Astrocyte (in vitro differentiated cells and primary cell): ENCODE results near the gene RAB3IL1. TPM values are rescaled to one million over a fixed set of nuclear protein-coding genes. Genes with fewer than 3 reads are reported as not detected.

Source experiments
- DNase-seq: peaks from one replicate; pipeline ENCODE4 v3.0.0-alpha.2; 2010; ENCODE audit warnings: low read depth
- FAIRE-seq: peaks from 2 replicates; lab custom pipeline; 2011; peaks lifted over from hg19 to GRCh38; lab: Jason Lieb, UNC
- H2AFZ ChIP-seq: 2 replicates; pipeline ENCODE4 v1.6.0; 2012; ENCODE audit warnings: low read depth, low read length, inconsistent platforms
- H3K27ac ChIP-seq: 2 replicates; pipeline ENCODE4 v1.5.1; 2011; ENCODE audit warnings: low read depth, low read length, inconsistent platforms
- H3K27me3 ChIP-seq: 2 replicates; pipeline ENCODE4 v1.6.0; 2011; ENCODE audit warnings: low read length, inconsistent platforms; ENCODE audit not compliant: insufficient read depth
- H3K36me3 ChIP-seq: 2 replicates; pipeline ENCODE4 v1.5.1; 2011; ENCODE audit warnings: low read length, inconsistent platforms; ENCODE audit not compliant: insufficient read depth
- H3K4me1 ChIP-seq: 2 replicates; pipeline ENCODE4 v1.5.1; 2011; ENCODE audit warnings: low read length, inconsistent platforms; ENCODE audit not compliant: insufficient read depth
- H3K4me2 ChIP-seq: 2 replicates; pipeline ENCODE4 v1.6.0; 2012; ENCODE audit warnings: low read length, inconsistent platforms
- H3K4me3 ChIP-seq: 2 replicates; pipeline ENCODE4 v1.5.1; 2011; ENCODE audit warnings: low read depth, mild to moderate bottlenecking, low read length, inconsistent platforms; ENCODE audit not compliant: insufficient read depth
- H3K79me2 ChIP-seq: 2 replicates; pipeline ENCODE4 v1.6.0; 2012; ENCODE audit warnings: mild to moderate bottlenecking, low read length, inconsistent platforms; ENCODE audit not compliant: insufficient read depth
- H3K9ac ChIP-seq: 2 replicates; pipeline ENCODE4 v1.6.0; 2012; ENCODE audit warnings: mild to moderate bottlenecking, low read length, inconsistent platforms
- H3K9me3 ChIP-seq: 2 replicates; pipeline ENCODE4 v1.5.1; 2012; ENCODE audit warnings: low read depth, mild to moderate bottlenecking, low read length, inconsistent platforms; ENCODE audit not compliant: insufficient read depth
- H4K20me1 ChIP-seq: 2 replicates; pipeline ENCODE4 v1.6.0; 2012; ENCODE audit warnings: low read length, inconsistent platforms; ENCODE audit not compliant: insufficient read depth
- H3K27ac Mint-ChIP-seq: one replicate; pipeline ENCODE4 v1.8.0; 2021; ENCODE audit warnings: mild to moderate bottlenecking, mixed read lengths; ENCODE audit not compliant: unreplicated experiment
- H3K27me3 Mint-ChIP-seq: one replicate; pipeline ENCODE4 v1.8.0; 2021; ENCODE audit warnings: low read depth, mixed read lengths; ENCODE audit not compliant: unreplicated experiment
- H3K36me3 Mint-ChIP-seq: one replicate; pipeline ENCODE4 v1.8.0; 2021; ENCODE audit warnings: low read depth, mixed read lengths; ENCODE audit not compliant: unreplicated experiment
- H3K4me1 Mint-ChIP-seq: one replicate; pipeline ENCODE4 v1.8.0; 2021; ENCODE audit warnings: low read depth, mixed read lengths; ENCODE audit not compliant: unreplicated experiment
- H3K4me3 Mint-ChIP-seq: one replicate; pipeline ENCODE4 v1.8.0; 2021; ENCODE audit warnings: mild to moderate bottlenecking, moderate library complexity, mixed read lengths; ENCODE audit not compliant: unreplicated experiment
- H3K9me3 Mint-ChIP-seq: one replicate; pipeline ENCODE4 v1.8.0; 2021; ENCODE audit warnings: mild to moderate bottlenecking, mixed read lengths; ENCODE audit not compliant: unreplicated experiment
- CTCF ChIP-seq: IDR thresholded peaks from 2 replicates; pipeline ENCODE4 v1.5.1; 2011; ENCODE audit warnings: low read depth, mild to moderate bottlenecking, inconsistent platforms, low read length, moderate library complexity; ENCODE audit not compliant: insufficient read depth
- EZH2 ChIP-seq: IDR thresholded peaks from 2 replicates; pipeline ENCODE4 v1.6.1; 2012; ENCODE audit warnings: mild to moderate bottlenecking, low read length, inconsistent platforms; ENCODE audit not compliant: insufficient read depth
- total RNA-seq: library from RNA; stranded (reverse); gene quantifications from 2 replicates; pipeline ENCODE4 v1.2.1, GENCODE V29; 2021

RAB3IL1 gene
- total RNA-seq, 1 donor from 2014 or later = 0.91 TPM

DNA sequence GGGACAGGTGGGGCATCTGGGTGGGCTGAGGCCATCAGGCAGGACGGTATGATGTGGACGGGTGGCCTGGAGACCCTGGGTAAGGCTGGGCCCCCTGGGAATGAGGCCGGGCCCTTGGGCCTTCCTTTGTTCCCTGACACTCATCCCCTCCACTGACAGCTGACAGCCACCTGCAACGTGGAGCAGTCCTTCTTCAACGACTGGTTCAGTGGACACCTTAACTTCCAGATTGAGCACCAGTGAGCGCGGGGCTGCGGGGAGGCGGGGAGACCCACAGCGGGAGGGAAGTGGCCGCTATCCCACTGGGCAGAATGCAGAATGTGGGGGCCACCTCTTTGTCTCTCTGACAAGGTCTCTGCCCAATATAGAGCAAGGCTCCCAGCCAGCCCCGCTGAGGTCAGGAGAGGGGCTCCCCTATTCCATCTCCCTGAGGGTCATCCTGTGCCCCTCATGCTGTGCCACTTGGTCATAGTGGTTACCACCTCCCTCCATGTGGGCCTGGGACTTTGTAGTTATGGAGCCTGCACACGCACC is 53.8 kb downstream of the RAB3IL1 start:
- Mint-ChIP-seq H3K4me3 (no peak overlapping the region), H3K27ac (no peak overlapping the region), H3K27me3 (no peaks in the 10 kb centered on the region), H3K9me3 (no peaks in the 10 kb centered on the region), H3K36me3 (peaks cover 21% of the 10 kb centered on the region), H3K4me1 (no peaks in the 10 kb centered on the region)
- peaks cover 13% of the 10 kb centered on the region for H4K20me1 ChIP-seq
- no peaks in the 10 kb centered on the region for H3K4me1 ChIP-seq
- no peak overlapping the region for H3K9ac ChIP-seq
- no peak overlapping the region for H3K4me3 ChIP-seq
- H3K4me2 ChIP-seq = no peak overlapping the region
- FAIRE-seq = no peak
- no peak for TF ChIP-seq CTCF
- TF ChIP-seq EZH2 = no peak
- no peaks in the 10 kb centered on the region for H3K79me2 ChIP-seq
- H2AFZ ChIP-seq = no peak overlapping the region
- no peaks in the 10 kb centered on the region for H3K9me3 ChIP-seq
- H3K36me3 ChIP-seq = peaks cover 15% of the 10 kb centered on the region
- no peak overlapping the region for H3K27ac ChIP-seq
- no peaks in the 10 kb centered on the region for H3K27me3 ChIP-seq
- no peak for DNase-seq

- H3K4me3 Mint-ChIP-seq = no peak overlapping the region
- H3K9me3 Mint-ChIP-seq = no peaks in the 10 kb centered on the region
- no peaks in the 10 kb centered on the region for H3K79me2 ChIP-seq
- H3K27me3 ChIP-seq = no peaks in the 10 kb centered on the region
- H3K27me3 Mint-ChIP-seq = no peaks in the 10 kb centered on the region
- no peaks in the 10 kb centered on the region for H3K4me1 Mint-ChIP-seq
- H3K4me3 ChIP-seq = no peak overlapping the region
- no peak for TF ChIP-seq EZH2
- TF ChIP-seq CTCF = no peak
- no peak overlapping the region for H3K9ac ChIP-seq
- H3K27ac Mint-ChIP-seq = no peak overlapping the region
- no peaks in the 10 kb centered on the region for H3K9me3 ChIP-seq
- FAIRE-seq (no peak), DNase-seq (no peak)
- H3K4me2 ChIP-seq = no peak overlapping the region
- peaks cover 21% of the 10 kb centered on the region for H3K36me3 Mint-ChIP-seq
- no peak overlapping the region for H3K27ac ChIP-seq
- H2AFZ ChIP-seq = no peak overlapping the region
- H3K4me1 ChIP-seq = no peaks in the 10 kb centered on the region
- peaks cover 13% of the 10 kb centered on the region for H4K20me1 ChIP-seq
- peaks cover 18% of the 10 kb centered on the region for H3K36me3 ChIP-seq
Observed at GRCh38 chr11:61862714-61863547, 54.4 kb downstream of the RAB3IL1 start.

- peaks cover 22% of the 10 kb centered on the region for H3K36me3 Mint-ChIP-seq
- H3K4me3 Mint-ChIP-seq = no peak overlapping the region
- Histone ChIP-seq H3K9me3 (no peaks in the 10 kb centered on the region), H3K27me3 (no peaks in the 10 kb centered on the region), H3K36me3 (peaks cover 22% of the 10 kb centered on the region), H3K9ac (no peak overlapping the region), H4K20me1 (peaks cover 23% of the 10 kb centered on the region), H3K79me2 (no peaks in the 10 kb centered on the region), H3K4me1 (no peaks in the 10 kb centered on the region), H3K27ac (no peak overlapping the region), H3K4me2 (no peak overlapping the region), H3K4me3 (no peak overlapping the region), H2AFZ (no peak overlapping the region)
- TF ChIP-seq CTCF (no peak), EZH2 (no peak)
- FAIRE-seq (no peak), DNase-seq (no peak)
- no peaks in the 10 kb centered on the region for H3K27me3 Mint-ChIP-seq
- no peaks in the 10 kb centered on the region for H3K9me3 Mint-ChIP-seq
- H3K4me1 Mint-ChIP-seq = no peaks in the 10 kb centered on the region
- H3K27ac Mint-ChIP-seq = peak overlapping the region; percentile 34
Observed at GRCh38 chr11:61861634-61862033, 55.7 kb downstream of the RAB3IL1 start.
